Activated T-helper 1 cell treated with anti-CD3 and anti-CD28 coated beads, Interleukin-12 subunit alpha, Interleukin-12 subunit beta, Interleukin-2, Interleukin-4 antibody, amounts not matched to agents 30 ng/mL and 10 ng/mL and 1 ng/mL, durations not matched to agents 14 hours and 24 hours and 36 hours (primary cell): ENCODE data around the gene SOX18. TPM values are rescaled to one million over a fixed set of nuclear protein-coding genes. Genes with fewer than 3 reads are reported as not detected.
"Not testable (repeated sequence)": the region's sequence is repeated elsewhere in the genome, so short reads cannot be mapped to it uniquely, and the experiment has no call there.

ENCODE experiments used
- DNase-seq: peaks from one replicate; pipeline ENCODE4 v3.0.0; 2021; ENCODE audit warnings: low spot score
- H3K27ac Mint-ChIP-seq: one replicate; pipeline ENCODE4 v1.8.0; 2021; ENCODE audit warnings: mild to moderate bottlenecking, mixed read lengths
- H3K27me3 Mint-ChIP-seq: one replicate; pipeline ENCODE4 v1.8.0; 2022; ENCODE audit warnings: mild to moderate bottlenecking, moderate library complexity, mixed read lengths; ENCODE audit not compliant: insufficient read depth
- H3K36me3 Mint-ChIP-seq: one replicate; pipeline ENCODE4 v1.8.0; 2021; ENCODE audit warnings: low read depth, mixed read lengths
- H3K4me1 Mint-ChIP-seq: one replicate; pipeline ENCODE4 v1.8.0; 2021; ENCODE audit warnings: low read depth, mixed read lengths
- H3K4me3 Mint-ChIP-seq: one replicate; pipeline ENCODE4 v1.8.0; 2021; ENCODE audit warnings: mild to moderate bottlenecking, moderate library complexity, mixed read lengths
- H3K9me3 Mint-ChIP-seq: one replicate; pipeline ENCODE4 v1.8.0; 2021; ENCODE audit warnings: mixed read lengths
- intact Hi-C: fragments of 100-400 bp; cut with micrococcal nuclease; formaldehyde crosslinking; loops from one replicate; pipeline ENCODE4 v1.15.1; 2024
- total RNA-seq: library from RNA; stranded (reverse); gene quantifications from 2 replicates; pipeline ENCODE4 v1.2.3, GENCODE V29; 2022

SOX18 gene
- total RNA-seq, 1 donor from 2014 or later, result 1.3 TPM

DNA sequence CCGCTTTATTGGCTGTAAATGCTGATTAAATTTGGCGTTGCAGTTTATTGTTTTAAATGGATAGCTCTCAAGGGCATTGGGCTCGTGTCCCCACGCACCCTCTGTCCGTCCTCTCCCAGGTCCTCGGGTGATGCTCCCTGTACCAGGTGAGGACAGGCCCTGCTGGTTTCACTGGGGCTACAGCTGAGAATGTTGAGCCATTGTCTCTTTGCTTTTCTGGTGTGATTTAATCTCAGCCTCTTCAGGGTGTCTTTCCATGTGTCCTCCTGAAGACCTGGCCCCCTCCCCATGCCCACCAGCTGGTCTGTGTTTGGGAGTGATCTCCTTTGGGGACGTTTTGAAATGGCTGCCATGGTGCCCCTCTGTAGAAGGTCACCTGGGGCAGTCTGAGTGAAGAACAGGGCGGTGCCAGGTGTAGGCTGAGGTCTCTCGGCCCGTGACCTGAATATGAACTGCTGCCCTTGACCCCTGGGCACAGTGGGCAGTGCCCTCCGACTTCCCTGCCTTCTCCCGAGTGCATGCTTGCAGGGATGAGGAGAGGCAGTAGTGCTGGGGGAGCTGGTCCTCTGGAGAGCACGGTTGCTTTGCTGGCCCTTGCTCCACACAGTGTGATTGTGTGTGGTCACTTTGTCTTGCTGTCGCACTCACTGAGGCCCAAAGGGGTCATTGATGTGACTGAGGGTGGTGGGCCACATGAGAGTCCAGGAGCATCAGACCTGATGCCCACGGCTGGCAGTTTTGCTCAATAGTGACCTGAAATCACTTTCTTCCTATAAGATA lies 25.9 kb downstream of the SOX18 start:
- H3K4me3 Mint-ChIP-seq, result no peak overlapping the region
- intact Hi-C loops, result no loop called here
- H3K27me3 Mint-ChIP-seq, result no peaks in the 10 kb centered on the region
- H3K9me3 Mint-ChIP-seq, result no peaks in the 10 kb centered on the region
- H3K27ac Mint-ChIP-seq, result peak overlapping the region; percentile 34
- DNase-seq, result no peak
- H3K4me1 Mint-ChIP-seq, result no peaks in the 10 kb centered on the region
- peaks cover 44% of the 10 kb centered on the region for H3K36me3 Mint-ChIP-seq

DNA sequence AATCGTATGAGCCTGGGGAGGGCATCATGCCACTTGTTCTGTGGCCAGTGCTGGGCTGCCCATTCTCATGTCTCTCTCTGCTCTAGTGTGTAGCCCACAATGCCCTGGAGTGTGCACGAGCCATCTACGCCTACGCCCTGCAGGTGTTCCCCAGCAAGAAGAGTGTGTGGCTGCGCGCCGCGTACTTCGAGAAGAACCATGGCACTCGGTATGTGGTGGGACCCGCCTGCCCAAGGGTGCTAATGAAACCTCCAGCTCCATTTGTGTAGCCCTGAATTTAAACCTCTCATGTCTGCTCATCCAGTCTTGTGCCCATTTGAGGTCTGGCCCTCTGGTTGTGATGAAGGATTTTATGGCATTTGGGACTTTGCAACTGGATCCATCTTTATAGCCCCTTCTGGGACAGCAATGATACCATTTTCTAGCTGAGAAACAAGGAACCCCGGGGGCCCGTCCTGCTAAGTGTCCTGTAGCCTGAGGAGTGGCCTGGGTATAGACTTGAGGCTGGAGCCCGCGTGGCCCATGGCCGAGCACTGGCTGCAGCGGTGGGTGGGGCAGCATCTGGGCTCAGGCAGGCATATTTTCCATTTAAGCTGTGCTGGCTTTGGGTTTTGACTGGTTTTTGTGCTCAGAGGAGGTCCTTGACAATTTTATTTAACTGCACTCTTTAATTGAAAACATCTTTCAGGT lies 26.6 kb downstream of the SOX18 start:
- Mint-ChIP-seq H3K36me3 (peaks cover 49% of the 10 kb centered on the region), H3K27ac (no peak overlapping the region), H3K9me3 (no peaks in the 10 kb centered on the region), H3K4me3 (no peak overlapping the region), H3K27me3 (no peaks in the 10 kb centered on the region), H3K4me1 (no peaks in the 10 kb centered on the region)
- intact Hi-C loops, result no loop called here
- no peak for DNase-seq

DNA sequence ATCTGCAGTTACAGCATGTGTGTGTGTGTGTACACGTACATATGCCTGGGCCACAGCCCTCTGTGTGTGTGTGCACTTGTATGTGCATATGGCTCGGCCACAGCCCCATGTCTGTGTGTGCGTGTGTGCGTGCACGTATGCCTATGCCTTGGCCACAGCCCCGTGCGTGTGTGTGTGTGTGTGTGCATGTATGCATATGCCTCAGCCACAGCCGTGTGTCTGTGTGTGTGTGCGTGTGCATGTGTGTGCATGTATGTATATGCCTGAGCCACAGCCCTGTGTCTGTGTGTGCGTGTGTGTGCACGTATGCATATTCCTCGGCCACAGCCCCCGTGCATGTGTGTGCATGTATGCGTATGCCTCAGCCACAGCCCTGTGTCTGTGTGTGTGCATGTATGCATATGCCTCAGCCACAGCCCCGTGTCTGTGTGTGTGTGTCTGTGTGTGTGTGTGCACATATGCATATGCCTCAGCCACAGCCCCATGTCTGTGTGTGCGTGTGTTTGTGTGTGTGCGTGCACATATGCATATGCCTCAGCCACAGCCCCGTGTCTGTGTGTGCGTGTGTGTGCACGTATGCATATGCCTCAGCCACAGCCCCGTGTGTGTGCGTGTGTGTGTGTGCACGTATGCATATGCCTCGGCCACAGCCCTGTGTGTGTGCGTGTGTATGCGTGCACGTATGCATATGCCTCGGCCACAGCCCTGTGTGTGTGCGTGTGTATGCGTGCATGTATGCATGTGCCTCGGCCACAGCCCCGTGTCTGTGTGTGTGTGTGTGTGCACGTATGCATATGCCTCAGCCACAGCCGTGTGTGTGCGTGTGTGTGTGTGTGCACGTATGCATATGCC lies 28.1 kb downstream of the SOX18 start:
- H3K4me3 Mint-ChIP-seq, result no peak overlapping the region

GRCh38 chr20:64015635-64016034 lies 33.8 kb downstream of the SOX18 start:
- Mint-ChIP-seq H3K36me3 (peaks cover 50% of the 10 kb centered on the region), H3K27ac (no peak overlapping the region), H3K27me3 (no peaks in the 10 kb centered on the region), H3K4me3 (no peak overlapping the region), H3K4me1 (peaks cover 34% of the 10 kb centered on the region), H3K9me3 (no peaks in the 10 kb centered on the region)
- no peak for DNase-seq
- intact Hi-C loops, result no loop called here

More for the DNA sequence above, 28.1 kb downstream of the SOX18 start:
- H3K4me1 Mint-ChIP-seq, result no peaks in the 10 kb centered on the region
- intact Hi-C loops, result no loop called here
- H3K9me3 Mint-ChIP-seq, result no peaks in the 10 kb centered on the region
- H3K27me3 Mint-ChIP-seq, result no peaks in the 10 kb centered on the region
- peaks cover 52% of the 10 kb centered on the region for H3K36me3 Mint-ChIP-seq
- DNase-seq, result no peak
- H3K27ac Mint-ChIP-seq, result no peak overlapping the region

GRCh38 chr20:64012385-64013154 lies 36.9 kb downstream of the SOX18 start:
- H3K9me3 Mint-ChIP-seq, result peaks cover 13% of the 10 kb centered on the region
- intact Hi-C loops, result not testable (repeated sequence)

GRCh38 chr20:64011366-64011779 lies 38.1 kb downstream of the SOX18 start:
- peaks cover 55% of the 10 kb centered on the region for H3K4me1 Mint-ChIP-seq
- H3K36me3 Mint-ChIP-seq, result peaks cover 58% of the 10 kb centered on the region
- H3K9me3 Mint-ChIP-seq, result peaks cover 13% of the 10 kb centered on the region
- H3K27ac Mint-ChIP-seq, result peak overlapping the region; percentile 76
- H3K4me3 Mint-ChIP-seq, result no peak overlapping the region
- intact Hi-C loops, result no loop called here
- no peak for DNase-seq
- no peaks in the 10 kb centered on the region for H3K27me3 Mint-ChIP-seq

More at GRCh38 chr20:64012385-64013154, 36.9 kb downstream of the SOX18 start:
- not testable (repeated sequence) for DNase-seq, H3K27me3 Mint-ChIP-seq
- Mint-ChIP-seq H3K36me3 (peaks cover 58% of the 10 kb centered on the region), H3K4me1 (peaks cover 55% of the 10 kb centered on the region), H3K27ac (peak overlapping the region; percentile 94), H3K4me3 (peak overlapping the region; percentile 33)

DNA sequence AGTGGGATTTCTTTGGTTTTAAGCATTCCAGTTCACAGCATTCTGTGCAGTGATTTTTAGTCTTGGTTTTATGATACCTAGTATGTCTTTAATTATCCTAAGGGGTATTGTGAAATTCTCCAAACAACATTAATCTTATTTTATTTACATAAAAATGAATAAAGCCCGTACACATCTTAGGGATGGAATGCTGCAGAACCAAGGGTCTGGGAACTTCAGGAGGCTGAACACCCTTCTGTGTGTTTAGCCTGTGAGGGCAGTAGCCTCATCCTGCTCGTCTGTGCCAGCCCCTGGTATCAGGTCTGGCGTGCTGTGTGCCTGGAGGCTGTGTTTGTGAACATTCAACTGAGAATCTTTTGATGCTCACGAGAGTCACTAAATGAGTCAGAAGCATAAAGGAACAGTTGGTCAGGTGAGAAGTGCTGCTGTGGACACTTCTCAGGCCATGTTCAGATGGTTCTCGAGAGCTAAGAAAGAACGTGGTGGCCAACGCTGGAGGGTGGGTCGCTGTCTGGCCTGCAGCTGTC lies 38.7 kb downstream of the SOX18 start:
- no peaks in the 10 kb centered on the region for H3K27me3 Mint-ChIP-seq
- no peak overlapping the region for H3K4me3 Mint-ChIP-seq
- peaks cover 59% of the 10 kb centered on the region for H3K36me3 Mint-ChIP-seq
- intact Hi-C loops, result no loop called here
- DNase-seq, result no peak
- peaks cover 13% of the 10 kb centered on the region for H3K9me3 Mint-ChIP-seq
- peaks cover 55% of the 10 kb centered on the region for H3K4me1 Mint-ChIP-seq
- peak overlapping the region; percentile 76 for H3K27ac Mint-ChIP-seq

DNA sequence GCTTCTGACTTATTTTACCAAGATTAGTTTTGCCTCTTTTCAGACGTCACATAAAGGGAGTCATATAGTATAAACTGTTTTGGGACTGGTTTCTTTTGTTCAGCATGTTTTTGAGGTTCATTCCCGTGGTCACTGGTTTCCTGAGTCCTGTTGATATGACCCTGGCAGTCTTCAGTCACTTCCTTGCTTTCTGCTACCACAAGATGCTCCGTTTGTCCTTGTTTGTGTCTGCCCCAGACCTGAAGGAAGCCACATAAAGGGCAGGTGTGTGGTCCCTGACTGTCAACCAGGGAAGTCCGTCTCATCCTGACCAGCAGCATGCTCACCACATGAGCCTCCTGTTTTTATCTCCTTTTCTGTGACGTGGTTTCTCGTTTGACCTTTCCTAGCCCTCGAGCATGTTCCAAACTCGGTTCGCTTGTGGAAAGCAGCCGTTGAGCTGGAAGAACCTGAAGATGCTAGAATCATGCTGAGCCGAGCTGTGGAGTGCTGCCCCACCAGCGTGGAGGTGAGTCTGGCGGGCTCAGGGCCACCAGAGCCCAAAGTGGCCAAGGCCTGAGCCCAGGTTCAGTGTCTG lies 39.5 kb downstream of the SOX18 start:
- H3K27ac Mint-ChIP-seq, result peak overlapping the region; percentile 50
- intact Hi-C loops, result no loop called here
- H3K36me3 Mint-ChIP-seq, result peaks cover 57% of the 10 kb centered on the region
- H3K27me3 Mint-ChIP-seq, result no peaks in the 10 kb centered on the region
- peaks cover 13% of the 10 kb centered on the region for H3K9me3 Mint-ChIP-seq
- peak overlapping the region; percentile 1 for H3K4me3 Mint-ChIP-seq
- H3K4me1 Mint-ChIP-seq, result peaks cover 48% of the 10 kb centered on the region
- no peak for DNase-seq

DNA sequence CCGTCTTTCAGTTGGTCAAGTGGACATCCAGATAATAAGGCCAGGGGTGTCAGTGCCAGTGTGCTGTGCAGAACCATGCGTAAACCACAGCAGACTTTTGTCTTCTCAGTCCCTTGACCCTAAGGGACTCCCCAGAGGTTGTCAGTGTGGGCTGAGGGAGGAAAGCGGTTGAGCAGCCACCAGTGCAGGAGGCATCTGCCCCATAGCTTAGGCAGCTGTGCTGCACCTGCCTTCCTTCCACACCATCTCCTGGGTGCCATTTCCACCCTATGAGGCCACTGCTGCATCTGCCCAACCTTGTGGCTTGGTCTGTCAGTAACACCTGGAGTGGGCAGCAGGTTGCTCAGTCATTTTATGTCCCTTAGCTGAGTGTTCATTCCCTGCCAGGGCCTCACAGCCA lies 42.5 kb downstream of the SOX18 start:
- peaks cover 52% of the 10 kb centered on the region for H3K36me3 Mint-ChIP-seq
- no peak overlapping the region for H3K27ac Mint-ChIP-seq
- no peak for DNase-seq
- no peak overlapping the region for H3K4me3 Mint-ChIP-seq
- H3K27me3 Mint-ChIP-seq, result no peaks in the 10 kb centered on the region
- intact Hi-C loops, result no loop called here
- H3K4me1 Mint-ChIP-seq, result peaks cover 29% of the 10 kb centered on the region
- peaks cover 13% of the 10 kb centered on the region for H3K9me3 Mint-ChIP-seq

- DNase-seq, result no peak
- peaks cover 13% of the 10 kb centered on the region for H3K9me3 Mint-ChIP-seq
- H3K27ac Mint-ChIP-seq, result no peak overlapping the region
- no peak overlapping the region for H3K4me3 Mint-ChIP-seq
- H3K36me3 Mint-ChIP-seq, result peaks cover 55% of the 10 kb centered on the region
- H3K4me1 Mint-ChIP-seq, result peaks cover 28% of the 10 kb centered on the region
- H3K27me3 Mint-ChIP-seq, result no peaks in the 10 kb centered on the region
- intact Hi-C loops, result no loop called here
Measured at GRCh38 chr20:64006490-64006889, 42.9 kb downstream of the SOX18 start.

- intact Hi-C loops, result no loop called here
- Mint-ChIP-seq H3K9me3 (peaks cover 13% of the 10 kb centered on the region), H3K4me1 (peaks cover 20% of the 10 kb centered on the region), H3K27ac (no peak overlapping the region), H3K36me3 (peaks cover 50% of the 10 kb centered on the region), H3K27me3 (no peaks in the 10 kb centered on the region), H3K4me3 (no peak overlapping the region)
- DNase-seq, result no peak
Measured at GRCh38 chr20:64005394-64005793, 44.0 kb downstream of the SOX18 start.
